SHP77 treated with DMSO at 0.1 percent for 48 hours (cell line): ENCODE results near the gene PHACTR1.
"Not testable (repeated sequence)": the region's sequence is repeated elsewhere in the genome, so short reads cannot be mapped to it uniquely, and the experiment has no call there.

ENCODE experiments used
- DNase-seq: peaks from one replicate; lab custom pipeline; 2025; lab: John Stamatoyannopoulos, UW

Gene PHACTR1

GRCh38 chr6:12749531-12750379 is 33.2 kb downstream of the PHACTR1 start:
- no peak for DNase-seq

DNA sequence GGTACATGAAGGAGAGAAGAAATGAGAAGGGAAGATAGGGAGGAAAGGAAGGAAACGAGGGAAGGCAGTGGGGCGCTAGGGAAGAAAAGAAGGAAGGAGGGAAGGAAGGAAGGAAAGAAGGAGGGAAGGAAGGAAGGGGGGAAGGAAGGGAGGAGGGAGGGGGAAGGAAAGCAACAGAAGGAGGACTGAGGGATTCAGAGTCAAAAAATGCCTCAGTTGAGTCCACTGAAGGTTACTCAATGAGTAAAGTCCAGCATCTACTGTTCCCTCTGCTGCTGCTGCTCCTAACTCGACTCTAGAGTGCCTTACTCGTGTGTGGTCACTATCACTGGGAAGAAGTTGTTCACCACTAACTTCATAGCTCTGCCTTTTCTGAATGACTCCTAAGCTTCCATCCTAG is 33.8 kb downstream of the PHACTR1 start:
- no peak for DNase-seq

DNA sequence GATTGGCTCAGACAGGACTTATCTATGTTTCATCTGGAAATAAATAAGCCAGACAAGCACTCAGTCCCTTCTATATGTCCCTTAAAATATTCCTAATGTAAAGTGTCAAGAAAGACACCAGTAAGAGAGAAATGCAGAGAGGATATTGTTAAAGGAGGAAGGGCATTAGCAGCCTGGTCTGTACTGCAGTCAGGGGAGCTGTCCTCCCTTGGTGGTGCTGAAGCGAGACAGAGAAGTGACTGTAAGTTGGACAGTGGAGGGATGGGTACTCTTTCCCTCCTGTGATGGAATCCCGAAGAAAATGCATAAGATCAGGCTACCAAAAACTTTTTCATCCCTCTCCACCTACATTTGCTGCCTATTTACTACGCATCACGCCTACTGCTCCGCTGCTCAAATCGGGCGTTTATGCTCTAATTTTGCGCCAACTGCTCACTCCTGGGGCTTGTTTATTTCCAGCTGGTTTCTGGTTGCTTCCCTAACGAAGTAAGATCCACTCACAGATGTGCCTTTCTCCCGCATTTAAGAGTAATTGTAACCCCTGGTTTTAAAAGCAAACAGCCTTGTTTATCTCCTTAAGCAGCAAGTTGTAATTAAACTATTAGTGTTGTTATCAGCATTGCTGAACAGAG is 35.2 kb downstream of the PHACTR1 start:
- DNase-seq = no peak

DNA sequence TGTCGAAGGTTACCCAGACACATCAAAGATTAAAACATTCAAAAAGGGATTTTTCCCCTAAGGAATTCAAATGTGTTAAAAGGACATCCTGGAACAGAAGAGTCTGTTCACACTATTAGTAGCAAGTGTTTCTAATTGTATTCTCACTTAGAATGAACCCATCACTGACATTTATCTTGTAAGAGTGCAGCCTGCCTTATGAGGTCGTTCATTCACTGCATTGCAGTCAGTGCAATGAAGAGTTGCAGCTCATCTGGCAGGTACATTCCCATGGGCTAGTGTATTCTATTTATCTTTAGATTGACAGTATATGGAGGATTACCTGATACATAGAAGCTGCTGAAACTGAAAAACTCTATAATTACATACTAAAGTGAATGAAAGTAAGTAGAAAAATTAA is 36.5 kb downstream of the PHACTR1 start:
- DNase-seq = no peak

DNA sequence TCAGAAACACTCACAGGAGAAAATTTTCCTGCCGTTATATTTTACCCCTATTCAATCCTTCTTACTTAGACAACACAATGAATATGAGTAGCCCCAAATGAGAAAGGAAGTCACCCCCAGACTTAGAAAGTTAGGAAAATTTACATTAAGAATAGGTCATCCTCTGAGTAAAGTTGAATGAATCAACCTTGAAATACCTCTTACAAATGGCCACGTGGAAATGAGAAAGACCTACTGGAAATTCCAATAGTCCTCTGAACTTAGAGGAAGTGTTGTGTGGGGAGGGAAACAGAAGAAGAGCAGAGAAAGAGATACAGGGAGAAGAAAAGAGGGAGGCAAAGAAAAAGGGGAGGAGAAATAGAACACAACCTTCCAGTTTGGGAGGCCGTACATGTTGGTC is 43.7 kb downstream of the PHACTR1 start:
- no peak for DNase-seq

GRCh38 chr6:12760911-12761310 is 44.3 kb downstream of the PHACTR1 start:
- no peak for DNase-seq

- DNase-seq = no peak
Observed at GRCh38 chr6:12761376-12762115, 45.0 kb downstream of the PHACTR1 start.

DNA sequence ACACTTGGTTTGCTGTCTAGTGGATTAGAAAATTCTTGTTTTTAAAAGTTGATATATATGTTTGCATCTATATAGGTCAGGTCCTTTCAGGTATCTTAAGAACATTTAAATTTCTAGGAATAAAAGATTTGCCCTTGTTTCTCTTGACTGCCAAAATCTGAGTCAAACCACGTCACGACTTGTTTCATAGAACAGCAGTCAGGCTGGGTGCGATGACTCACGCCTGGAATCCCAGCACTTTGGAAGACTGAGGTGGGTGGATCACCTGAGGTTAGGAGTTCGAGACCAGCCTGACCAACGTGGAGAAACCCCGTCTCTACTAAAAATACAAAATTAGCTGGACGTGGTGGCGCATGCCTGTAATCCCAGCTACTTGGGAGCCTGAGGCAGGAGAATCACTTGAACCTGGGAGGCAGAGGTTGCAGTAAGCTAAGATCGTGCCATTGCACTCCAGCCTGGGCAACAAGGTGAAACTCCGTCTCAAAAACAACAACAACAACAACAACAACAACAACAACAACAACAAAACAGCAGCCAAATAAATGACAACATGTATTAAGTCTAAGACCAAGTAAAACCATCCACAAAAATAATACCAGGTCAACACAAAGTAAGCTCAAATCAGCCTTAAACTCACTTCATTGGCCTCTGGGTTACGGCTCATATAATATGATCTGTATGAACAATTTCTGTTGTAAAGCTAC is 46.3 kb downstream of the PHACTR1 start:
- DNase-seq = not testable (repeated sequence)

GRCh38 chr6:12766365-12766764 is 49.8 kb downstream of the PHACTR1 start:
- no peak for DNase-seq

DNA sequence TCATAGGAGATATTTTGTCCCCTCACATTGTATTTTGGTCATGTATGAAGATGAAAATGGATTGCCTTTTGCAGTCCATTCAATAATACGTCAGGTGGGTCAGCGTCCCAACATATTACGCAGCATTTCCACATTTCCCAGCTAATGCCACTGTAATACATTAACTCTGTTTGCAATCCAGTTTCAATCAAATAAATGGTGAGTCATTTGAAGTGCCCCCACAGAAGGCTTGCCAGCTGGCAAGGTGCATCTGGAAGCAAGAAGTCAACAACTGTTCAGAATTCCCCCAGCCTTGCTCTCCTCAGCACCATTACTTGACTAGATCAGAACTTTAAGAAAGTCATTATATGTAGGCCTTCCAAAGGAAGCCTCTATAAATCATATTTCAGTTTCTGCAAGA is 50.4 kb downstream of the PHACTR1 start:
- no peak for DNase-seq

GRCh38 chr6:12769556-12770256 is 53.1 kb downstream of the PHACTR1 start:
- no peak for DNase-seq

DNA sequence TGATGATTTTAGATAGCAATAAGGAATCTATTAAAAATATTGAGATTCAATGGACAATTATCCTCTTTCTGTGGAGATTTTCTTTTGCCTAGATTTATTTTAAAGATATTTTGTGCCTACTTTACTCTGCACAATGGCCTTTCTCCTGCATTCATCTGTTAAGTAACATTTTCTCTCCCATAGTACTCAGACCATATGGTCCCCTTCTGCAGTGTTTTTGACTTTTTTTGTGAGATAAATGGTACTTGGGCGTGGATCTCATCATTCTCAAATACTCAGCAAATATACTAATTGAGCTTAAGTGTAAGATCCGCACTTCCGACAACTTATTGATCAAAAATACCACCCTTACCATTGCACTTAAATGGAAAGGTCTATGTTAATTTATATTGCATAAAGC is 55.8 kb downstream of the PHACTR1 start:
- no peak for DNase-seq

GRCh38 chr6:12776291-12776690 is 59.7 kb downstream of the PHACTR1 start:
- no peak for DNase-seq

GRCh38 chr6:12779772-12780171 is 63.2 kb downstream of the PHACTR1 start:
- no peak for DNase-seq

GRCh38 chr6:12782136-12782535 is 65.6 kb downstream of the PHACTR1 start:
- DNase-seq = no peak

DNA sequence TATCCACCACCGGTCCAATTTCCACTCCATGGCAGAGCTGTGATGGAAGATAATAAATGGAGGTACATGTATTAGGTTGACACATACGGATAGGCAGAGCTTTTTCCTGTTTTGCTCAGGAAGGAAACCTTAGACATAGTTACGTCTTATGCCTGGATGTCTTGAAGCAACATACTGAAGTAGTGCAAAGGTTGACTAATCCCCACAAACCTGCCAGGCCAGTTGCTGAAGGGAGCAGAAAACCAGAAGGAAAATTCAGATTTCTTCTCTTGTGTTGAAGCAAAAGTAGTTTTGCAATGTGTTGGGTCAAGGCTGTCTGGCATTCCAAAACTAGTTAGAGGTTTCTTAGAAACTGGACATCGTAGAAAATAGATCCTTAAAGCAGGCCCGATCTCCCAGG is 68.7 kb downstream of the PHACTR1 start:
- no peak for DNase-seq

GRCh38 chr6:12785921-12786320 is 69.4 kb downstream of the PHACTR1 start:
- DNase-seq = no peak

DNA sequence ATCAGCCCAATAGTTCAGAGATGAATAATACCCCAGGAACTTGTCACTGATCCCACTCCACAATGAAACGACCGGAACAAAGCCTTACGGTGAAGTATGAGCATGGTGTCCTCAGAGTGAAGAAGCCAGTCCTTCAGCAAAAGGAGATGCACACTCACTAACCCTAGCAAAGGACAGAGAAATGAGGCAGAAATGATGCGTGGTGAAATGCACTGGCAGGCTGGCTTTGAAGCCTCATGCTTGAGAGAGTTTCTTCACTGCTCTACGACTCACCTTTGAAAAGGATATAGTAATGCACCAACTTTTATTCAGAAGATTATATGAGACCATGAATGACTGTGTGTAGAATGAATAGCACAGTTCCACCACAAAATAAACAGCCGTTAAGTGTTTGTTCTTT is 74.8 kb downstream of the PHACTR1 start:
- no peak for DNase-seq

DNA sequence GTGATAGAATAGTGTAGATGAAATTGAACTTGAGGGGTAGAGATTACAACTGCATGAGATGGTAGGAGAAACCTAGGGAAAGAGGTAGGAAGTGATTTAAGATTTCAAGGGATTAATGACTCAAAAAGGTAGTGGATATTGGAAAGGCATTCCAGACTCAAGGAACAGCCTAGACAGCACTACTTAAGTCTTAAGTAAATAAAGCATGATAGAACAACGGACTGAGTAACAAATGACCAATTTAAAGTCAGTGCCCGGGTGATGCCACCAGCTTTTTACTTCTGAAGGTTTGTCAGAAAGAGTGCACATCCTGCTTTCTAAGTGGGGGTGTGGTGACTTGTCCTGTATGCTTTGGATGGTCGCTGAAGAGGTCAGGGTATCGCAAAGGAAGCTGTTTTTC is 81.8 kb downstream of the PHACTR1 start:
- DNase-seq = no peak

- DNase-seq = no peak
Observed at GRCh38 chr6:12800120-12800519, 83.6 kb downstream of the PHACTR1 start.

- no peak for DNase-seq
Observed at GRCh38 chr6:12801141-12801540, 84.6 kb downstream of the PHACTR1 start.

DNA sequence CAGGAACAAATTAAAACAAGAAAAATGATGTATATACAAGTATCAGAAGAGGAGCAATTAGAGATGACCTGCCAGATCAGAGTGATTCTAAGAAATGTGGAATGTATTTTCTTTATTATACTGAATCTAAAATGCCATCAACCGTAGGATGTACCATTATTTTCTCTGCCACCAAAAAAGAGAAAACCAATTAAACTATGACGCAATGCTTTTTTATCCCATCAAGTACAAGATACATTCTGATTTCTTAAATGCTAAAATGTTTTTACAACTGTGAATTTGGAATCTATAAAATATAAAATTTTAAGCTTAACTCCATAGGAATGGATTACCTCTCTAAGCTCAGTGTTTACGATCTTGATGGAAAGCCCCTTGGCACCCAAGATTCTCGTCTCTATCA is 85.9 kb downstream of the PHACTR1 start:
- DNase-seq = no peak
